Stimulated activated CD8-positive, alpha-beta memory T cell treated with anti-CD3 and anti-CD28 coated beads, Interleukin-7, amount 100 ng/mL, for 4 hours (primary cell): ENCODE measurements around the gene GPC5.
"Not testable (repeated sequence)": the region's sequence is repeated elsewhere in the genome, so short reads cannot be mapped to it uniquely, and the experiment has no call there.

Experiments
- DNase-seq, 2 donors: peaks; one replicate each; pipeline ENCODE4 v3.0.0-alpha.2; 2020; ENCODE audit warnings: low read depth in 2 of 2

Gene GPC5

DNA sequence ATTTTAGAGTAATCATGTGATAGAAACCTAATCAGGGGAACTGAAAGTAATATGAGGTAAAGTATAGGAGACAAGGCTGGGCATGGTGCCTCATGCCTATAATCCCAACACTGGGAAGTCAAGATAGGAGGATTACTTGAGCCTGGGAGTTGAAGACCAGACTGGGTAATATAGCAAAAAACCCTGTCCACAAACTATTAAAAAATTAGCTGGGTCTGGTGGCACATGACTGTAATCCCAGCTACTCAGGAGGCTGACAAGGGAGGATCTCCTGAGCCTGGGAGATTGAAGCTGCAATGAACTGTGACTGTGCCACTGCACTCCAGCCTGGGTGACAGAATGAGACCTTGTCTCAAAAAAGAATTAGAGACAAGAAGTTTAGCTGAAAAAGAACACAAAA lies 469.9 kb downstream of the GPC5 start:
- DNase-seq, result no peak

DNA sequence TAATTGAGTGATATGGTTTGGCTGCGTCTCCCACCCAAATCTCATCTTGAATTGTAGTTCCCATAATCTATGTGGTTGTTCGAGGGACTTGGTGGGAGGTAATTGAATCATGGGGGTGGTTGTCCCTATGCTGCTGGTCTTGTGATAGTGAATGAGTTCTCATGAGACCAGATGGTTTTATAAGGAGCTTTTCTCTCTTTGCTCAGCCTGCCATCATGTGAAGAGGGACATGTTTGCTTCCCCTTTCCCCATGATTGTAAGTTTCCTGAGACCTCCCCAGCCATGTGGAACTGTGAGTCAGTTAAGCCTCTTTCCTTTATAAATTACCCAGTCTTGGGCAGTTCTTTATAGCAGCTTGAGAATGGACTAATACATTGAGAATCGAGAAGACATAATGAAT lies 480.1 kb downstream of the GPC5 start:
- DNase-seq, result no peak

DNA sequence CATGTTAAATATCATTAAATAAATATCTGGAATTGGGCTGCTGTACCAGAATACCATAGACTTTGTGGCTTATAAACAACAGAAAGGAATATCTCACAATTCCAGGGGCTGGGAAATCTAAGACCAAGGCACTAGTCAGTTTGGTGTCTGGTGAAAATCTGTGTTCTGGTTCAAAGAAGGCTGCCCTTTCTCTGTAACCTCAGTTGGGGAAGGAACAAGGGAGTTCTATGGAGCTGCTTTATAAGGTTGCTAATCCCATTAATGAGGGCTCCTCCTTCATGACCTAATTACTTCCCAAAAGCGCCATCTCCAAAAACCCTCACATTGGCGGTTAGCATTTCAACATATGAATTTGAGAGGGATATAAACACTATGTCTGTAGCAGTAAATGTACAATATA lies 480.9 kb downstream of the GPC5 start:
- no peak for DNase-seq

DNA sequence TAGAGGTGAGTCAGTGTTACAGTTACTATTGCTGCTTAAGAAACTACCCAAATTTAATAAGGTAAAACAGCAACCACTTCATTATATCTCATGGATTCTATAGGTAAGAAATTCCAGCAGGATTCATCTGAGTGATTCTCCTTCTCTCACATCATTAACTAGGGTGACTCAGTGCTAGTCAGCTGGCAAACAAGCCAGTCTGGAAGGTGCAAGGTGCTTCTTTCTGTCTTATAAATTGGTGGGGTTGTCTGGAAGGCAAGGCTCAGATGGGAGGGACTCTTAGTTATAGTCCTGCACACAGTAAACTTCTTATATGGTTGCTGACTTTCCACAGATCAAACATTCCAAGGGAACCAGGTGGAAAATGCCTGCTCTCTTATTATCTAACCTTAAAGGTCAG lies 484.5 kb downstream of the GPC5 start:
- no peak for DNase-seq

DNA sequence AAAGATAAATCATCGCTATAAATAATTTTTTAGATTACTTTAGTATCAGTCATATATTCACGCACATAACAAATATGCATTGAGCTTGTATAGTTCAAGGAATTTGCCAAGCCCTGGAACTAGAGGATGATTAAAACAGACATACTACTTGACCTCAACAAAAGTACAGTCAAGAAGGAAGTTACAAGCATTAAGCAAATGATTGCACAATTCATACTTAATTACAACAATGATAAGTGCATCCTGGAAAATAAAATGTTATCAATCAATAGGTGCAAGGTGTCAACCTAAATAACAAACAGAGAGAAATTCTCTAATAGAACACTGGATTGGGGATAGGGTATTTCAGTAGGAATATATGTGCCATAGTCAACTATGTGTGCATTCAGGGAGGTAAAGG lies 491.2 kb downstream of the GPC5 start:
- no peak for DNase-seq

DNA sequence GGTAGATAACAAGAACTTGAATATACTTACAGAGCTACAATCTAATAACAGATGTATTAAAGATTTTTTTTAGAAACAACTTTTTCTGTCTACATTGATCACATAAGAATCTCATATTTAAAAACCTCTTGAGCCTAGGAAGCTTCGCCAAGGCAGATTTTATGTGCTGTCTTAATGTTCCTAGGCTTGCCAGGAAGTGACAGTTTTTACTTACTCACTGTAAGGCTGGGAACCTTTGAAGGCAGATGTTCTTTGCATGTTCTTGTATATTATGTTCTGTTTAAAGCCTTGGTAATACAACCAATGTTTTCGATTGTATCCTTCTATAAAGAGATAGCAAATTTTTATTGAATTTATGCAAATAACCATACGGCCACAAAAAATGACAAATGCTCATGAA lies 492.7 kb downstream of the GPC5 start:
- no peak for DNase-seq

DNA sequence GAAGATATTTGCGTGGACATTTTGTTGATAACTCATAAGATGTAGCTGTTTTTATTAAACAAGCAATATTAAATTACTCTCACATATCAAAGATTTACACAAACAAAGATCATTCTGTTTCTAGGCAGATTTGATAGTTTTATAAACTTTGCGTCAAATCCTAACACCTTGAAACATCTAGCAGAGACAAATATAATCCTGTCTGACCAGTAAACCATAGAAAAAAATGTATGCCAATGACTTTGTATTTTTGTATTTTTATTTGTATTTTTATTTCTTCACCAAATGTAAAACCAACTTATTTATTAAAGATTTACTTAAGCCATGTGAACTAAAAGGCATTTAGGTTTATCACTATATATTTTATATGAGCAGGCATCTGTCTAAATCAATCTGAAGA lies 494.6 kb downstream of the GPC5 start:
- no peak for DNase-seq

DNA sequence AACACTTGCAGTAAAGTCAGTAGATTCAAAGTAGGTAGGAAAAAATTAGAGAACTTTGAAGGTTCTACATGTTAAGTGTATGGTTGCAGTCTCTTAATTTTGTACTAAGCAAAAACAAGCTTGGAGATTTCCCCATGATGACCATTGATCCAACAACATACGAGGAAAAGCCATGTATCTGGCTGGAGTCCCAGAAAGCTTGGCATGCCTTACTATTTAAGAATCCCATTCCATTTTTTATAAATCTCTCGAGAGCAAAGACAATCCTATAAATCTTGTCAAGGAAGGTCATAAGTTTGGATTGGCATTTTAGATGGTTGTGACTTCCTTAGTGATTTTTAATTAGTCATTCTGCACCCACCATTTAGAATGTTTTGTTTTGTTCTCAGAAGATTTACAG lies 495.9 kb downstream of the GPC5 start:
- DNase-seq, result no peak

DNA sequence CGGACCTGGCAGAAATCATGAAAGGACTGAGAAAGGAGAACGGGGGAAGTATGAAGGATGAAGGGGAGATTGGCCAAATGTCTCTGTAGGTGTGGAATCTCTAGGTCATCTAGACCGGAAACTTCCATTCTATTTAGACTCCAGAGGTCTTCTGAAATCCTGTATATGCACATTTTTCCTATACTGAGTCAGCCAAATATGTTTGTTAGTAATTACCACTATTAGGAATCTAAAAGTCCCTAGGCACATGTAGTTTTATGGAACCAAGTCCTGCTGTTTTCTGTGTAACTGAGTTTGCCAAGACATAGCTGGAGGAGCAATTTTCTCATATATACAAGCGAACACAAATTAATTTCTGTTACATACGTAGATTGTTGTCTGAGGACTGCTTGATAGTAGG lies 498.1 kb downstream of the GPC5 start:
- no peak for DNase-seq

DNA sequence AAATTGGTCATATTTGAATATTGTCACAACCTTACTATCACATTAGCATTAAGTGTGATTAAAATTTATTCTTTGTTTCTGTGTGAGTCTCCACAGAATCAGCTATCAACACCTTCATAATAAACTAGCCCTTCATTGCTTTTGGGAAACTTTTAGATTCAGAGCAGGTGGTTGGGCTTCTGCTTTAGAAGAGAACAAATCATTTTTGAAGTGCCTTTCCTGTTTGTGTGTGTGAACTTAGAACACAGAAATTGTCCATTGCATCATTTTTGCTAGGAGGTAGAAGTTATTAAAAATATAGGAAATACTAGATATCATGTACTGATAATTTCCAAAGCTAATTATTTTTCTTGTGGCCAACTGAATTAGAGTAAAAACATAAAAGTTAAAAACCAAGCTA lies 500.6 kb downstream of the GPC5 start:
- not testable (repeated sequence) for DNase-seq

DNA sequence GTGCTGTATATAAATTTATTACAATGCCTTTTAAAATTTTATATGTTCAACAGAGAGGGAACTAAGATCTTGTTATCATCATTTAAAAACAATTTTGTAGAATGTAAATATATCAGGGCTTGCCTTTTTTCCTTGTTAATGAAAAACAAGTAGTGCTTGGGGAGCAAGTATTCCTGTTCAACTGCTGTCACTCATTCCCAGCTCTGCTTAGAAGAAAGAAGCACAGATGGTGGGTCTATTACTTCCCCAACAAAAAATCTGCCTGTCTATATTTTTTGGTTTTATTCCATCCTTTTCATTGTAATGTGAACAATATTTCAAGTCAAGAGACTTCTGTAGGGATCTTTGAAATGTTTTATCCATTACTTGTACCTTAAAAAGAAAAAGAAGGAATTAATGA lies 503.9 kb downstream of the GPC5 start:
- DNase-seq, result no peak

DNA sequence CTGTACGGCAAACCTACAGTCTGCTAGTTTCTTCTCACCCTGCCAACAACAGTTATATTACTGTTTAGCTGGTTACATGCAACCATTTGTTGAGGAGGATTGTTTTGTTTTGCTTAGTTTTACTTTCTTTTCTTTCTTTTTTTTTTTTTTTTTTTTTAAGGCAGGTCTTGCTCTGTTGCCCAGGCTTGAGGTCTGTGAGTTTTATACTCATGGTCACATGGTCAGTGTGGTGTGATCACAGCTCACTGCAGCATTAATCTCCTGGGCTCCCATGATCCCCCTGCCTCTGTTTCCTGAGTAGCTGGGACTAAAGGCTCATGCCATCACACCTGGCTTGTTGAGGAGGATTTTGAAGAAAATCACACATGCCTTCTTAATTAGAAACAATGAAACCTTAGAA lies 505.6 kb downstream of the GPC5 start:
- no peak for DNase-seq

DNA sequence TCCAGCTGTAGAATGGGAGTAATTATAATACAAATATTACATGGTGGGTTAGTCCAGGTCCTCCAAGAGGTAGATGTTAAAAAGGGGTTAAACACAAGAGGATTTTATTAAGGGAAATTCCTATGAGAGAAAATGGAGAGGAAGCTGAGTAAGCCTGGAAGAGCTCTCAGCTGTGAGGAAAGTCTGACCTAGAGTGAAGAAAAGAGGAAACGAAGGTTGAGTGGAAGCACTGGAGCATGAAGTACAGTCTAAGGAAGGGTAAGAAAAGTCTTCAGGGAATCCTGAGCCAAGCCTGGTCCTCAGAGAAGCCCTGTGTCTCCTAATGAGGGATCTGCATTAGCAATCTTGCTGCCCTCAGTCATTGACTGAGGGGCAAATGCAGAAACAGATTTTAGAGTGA lies 506.2 kb downstream of the GPC5 start:
- DNase-seq, result no peak

DNA sequence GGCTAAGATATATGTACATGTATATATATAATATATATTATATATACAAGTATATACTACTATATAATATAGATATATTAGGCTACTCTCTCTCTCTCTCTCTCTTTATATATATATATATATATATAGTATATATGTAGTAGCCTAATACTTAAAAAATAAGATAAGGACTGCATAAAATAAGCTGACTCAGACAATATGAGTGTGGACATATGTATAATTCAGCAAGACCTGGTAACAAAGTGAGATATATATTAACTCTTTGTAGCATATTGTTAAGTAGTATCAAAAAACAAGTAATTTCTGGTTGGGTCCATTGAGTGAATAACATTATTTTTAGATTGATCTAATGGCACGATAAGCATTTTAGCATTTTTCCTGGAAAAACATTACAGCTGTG lies 509.0 kb downstream of the GPC5 start:
- no peak for DNase-seq

DNA sequence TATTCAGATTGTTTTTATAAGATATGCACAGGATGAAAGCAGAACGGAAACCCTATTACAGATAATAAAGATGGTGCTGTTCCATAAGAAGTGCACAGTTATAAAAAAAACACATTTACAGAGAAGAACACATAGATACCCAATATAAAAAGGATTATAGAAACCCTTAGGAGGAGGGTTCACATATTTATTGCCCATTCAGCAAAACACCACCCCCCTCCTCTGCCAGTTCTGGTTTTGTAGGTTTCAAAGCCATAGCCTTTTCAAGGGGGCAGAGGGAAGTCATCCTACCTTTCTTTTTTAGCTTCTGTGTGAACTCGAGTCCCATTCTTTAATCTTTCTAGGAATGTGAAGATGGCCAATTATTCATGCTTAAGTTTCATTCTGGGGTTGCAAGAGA lies 511.2 kb downstream of the GPC5 start:
- no peak for DNase-seq

DNA sequence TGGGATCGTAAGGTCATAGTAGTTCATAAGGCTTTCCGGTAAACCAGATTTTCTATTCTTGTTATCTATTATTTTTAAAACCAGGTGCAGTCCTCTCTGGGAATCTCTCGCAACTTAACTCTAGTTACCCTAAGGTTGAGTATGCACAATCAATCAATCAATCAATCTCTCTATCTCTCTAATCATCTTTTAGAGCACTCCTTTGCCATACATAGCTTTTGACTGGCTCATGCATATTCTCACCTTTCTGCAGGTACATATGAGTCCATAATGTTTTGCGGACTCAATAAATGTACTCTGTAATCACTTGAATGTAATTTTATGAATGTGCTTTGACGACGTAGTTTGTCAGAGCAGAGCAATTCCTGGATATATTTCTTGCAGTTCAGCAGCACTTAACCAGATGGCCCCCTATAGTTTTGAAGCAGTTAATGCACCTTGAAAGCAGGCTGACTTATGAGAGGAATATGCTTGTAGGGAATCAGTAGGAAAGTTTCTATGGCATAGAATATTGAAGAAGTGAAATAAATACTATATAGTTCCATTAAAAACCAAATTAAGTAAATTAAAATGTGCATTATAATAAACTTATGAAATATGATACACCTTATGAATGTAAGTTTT lies 524.7 kb downstream of the GPC5 start:
- DNase-seq, result no peak

DNA sequence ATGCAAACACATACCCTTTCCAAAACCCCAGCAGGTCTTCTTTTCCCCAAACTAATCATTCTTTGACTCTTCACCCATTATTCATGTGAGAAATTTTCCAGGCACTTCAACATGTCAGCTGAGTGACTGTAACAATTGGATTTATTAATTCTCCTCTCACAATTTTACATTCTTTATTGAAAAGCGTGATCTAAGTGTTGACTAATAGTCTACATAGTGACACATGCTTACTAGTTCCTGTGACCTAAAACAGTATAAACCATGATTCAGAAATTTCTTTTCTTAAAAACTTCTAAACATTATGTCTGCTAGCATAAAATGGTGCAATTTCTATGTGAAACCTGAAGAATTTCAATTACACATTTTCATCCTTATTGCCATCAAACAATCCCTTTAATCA lies 532.3 kb downstream of the GPC5 start:
- DNase-seq, result no peak

DNA sequence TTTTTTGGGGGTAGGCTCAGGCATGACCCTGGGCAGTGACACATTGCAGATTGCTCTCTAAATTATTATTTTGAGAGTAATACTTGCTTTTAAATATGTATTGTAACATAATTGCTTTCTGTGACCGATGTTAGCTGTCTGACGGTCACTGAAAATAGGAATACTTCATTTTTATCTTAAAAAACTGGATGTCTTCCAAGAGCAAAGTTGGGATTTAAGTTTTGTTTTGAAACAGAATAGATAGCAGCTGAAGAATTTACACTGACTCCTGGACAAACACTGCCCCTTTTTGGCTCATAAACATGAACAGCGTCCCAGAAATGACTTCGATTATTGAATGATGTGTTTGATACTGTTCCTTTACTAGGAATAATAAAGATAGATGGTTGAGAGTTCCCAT lies 535.9 kb downstream of the GPC5 start:
- no peak for DNase-seq

DNA sequence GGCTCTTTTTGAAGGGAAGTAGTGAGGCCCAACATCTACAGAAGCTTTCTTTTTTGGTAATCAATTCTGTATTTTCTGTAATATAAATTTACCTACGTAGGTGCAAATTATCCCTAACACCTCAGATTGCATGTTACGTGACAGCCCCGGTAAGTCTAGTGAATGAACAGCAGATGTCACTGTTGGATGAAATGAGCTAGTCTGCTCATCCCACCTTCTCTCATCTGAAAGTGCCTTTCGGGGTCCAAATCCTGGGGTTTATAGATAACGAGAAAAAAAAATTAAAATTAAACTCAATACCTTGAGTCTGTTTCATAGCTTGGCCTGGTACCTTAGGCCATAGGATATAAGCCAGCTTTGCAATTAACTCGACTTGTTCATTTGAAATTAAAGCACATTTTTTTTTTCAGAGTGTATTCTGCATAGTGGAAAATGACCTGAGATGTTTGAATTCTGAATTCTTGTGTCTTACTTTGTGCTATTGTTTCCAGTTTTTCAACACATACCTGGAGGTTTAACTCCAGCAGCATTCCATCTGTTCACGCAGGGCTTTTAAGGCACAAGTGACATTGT lies 548.2 kb downstream of the GPC5 start:
- no peak for DNase-seq

DNA sequence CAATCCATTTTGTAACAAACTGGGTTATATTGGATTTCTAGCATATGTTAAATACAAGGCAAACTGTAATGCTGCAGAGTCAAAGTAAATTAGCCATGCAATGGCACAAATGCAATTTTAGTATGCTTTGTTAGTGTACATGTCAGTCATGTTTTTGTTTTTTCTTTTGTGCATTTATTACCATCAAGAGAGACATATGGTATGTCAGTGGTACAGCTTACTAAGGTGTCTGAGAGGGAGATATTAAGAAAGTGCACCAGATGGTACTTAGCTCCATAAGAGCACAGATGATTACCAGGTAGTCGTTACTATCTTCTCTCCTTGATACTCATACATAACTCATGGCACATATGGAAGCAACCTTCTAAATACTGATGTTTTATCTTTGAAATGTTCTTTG lies 550.3 kb downstream of the GPC5 start:
- no peak for DNase-seq

DNA sequence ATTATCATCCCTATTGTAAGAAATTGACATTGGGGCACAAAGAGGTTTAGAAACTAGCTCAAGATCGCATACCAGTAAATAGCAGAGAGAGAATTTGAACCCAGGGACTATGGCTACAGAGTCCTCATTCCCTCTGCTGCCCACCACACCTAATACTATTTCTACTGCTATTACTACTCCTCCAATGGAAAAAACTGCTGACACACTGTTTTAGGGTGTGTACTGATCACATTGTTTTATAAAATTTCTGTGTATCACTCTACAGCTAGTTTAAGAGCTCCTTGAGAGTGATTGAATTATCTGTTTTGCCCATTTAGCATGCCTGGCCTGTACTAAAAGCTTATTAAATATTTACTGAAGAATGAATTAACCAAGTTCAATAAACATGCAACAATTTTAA lies 552.4 kb downstream of the GPC5 start:
- DNase-seq, result no peak

DNA sequence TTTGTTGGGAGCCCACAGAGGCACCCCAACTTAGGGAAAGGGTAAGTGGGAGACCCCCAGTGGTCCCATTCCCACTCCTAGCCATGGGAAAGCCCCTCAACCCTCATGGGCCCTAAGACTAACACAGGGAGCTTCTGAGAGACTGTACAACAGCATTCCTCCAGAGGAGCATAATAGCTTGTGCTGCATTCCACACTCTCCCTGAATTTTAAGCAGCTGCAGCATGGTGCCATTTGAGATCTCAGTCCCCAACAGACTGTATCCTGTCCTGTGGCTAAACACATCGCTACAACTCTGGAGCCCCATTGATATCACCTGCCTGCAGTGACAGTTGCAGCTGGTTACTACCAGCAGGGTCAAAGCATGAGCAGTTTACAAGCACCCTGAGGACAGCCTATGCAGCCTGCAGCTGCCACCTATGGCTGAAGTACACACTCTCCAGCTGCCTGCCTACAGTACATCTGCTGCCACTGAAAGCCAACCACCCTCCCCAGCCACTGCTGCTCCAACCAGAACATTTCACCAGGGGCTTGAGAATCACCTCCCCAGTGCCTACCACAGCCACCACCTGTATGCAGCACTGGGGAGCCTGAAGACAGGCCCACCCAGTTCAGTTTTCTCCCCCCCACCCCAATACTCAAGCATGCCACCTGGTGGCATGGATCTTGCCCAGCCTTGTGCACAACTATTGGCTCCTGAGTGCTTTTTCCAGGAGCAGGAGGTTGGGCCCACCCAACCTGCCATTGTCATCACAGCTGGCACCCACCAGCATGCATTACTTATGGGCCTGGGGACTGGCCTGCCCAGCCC lies 557.3 kb downstream of the GPC5 start:
- no peak for DNase-seq

DNA sequence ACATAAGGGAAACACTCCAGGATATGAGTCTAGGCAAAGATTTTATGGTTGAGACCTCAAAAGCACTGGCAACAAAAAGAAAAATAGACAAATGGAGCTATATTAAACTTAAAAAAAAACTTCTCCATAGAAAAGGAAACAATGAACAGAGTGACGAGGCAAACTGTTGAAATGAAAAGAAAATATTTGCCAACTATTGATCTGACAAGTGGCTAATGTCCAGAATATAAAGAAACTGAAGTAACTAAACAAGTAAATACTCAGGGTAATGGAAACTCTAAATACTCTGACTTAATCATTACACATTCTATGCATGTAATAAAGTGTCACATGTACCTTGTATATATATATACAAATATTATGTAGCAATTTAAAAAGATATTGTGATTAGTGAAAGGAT lies 562.5 kb downstream of the GPC5 start:
- DNase-seq, result no peak

DNA sequence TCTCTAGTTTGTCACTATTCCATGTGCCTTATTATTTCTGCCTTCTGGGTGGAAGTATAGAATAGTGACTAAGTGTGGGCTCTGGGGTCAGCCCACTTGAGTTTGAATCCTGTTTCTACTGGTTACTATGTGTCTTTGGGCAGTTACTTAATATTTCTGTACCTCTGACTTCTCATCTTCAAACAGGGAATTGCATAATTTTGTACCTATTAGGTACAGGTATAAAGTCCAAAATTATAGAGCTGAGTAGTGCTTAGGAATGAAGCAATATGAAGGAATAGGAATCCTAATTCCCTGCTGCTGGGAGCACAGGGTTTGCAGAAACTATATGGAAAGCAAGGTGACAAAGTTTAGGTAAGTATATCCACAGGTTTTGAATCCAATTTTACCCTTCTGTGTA lies 564.5 kb downstream of the GPC5 start:
- DNase-seq, result no peak
